GM13977 (cell line): ENCODE measurements around the gene SPRR5.

Source experiments
- DNase-seq: peaks from one replicate; pipeline ENCODE4 v3.0.0; 2012; ENCODE audit warnings: low spot score
- CTCF ChIP-seq: IDR thresholded peaks from 2 replicates; pipeline ENCODE4 v1.5.1; 2012; ENCODE audit warnings: mild to moderate bottlenecking, control low read depth; ENCODE audit not compliant: insufficient read depth; ENCODE audit errors: extremely low read depth, missing control alignments
- in situ Hi-C: fragments of 300-500 bp; cut with MboI; formaldehyde crosslinking; loops from one replicate; pipeline ENCODE4 v1.12.0; 2022; ENCODE audit warnings: low sequenced_read_pairs, low pct_unique_long_range_greater_than_20kb, mixed read lengths, inconsistent platforms; ENCODE audit not compliant: unreplicated experiment

Gene SPRR5

GRCh38 chr1:152906023-152906565 is 40.9 kb upstream of the SPRR5 start:
- no peak for DNase-seq
- in situ Hi-C loops, result no loop called here
- no peak for TF ChIP-seq CTCF

GRCh38 chr1:152907686-152908601 is 39.1 kb upstream of the SPRR5 start, which contains the start of gene IVL:
Gene IVL, plus strand, starts transcription at chr1:152908546. Its CDS starts 1,252 bp downstream, at chr1:152909798.
- in situ Hi-C loops, result no loop called here
- no peak for TF ChIP-seq CTCF
- DNase-seq, result peak; percentile 34

- TF ChIP-seq CTCF, result no peak
- in situ Hi-C loops, result no loop called here
- DNase-seq, result no peak
Observed at GRCh38 chr1:152909206-152909605, 37.8 kb upstream of the SPRR5 start.

- no peak for TF ChIP-seq CTCF
- in situ Hi-C loops, result no loop called here
- DNase-seq, result no peak
Observed at GRCh38 chr1:152912471-152912870, 34.5 kb upstream of the SPRR5 start.

- TF ChIP-seq CTCF, result no peak
- in situ Hi-C loops, result no loop called here
- DNase-seq, result no peak
Observed at GRCh38 chr1:152912900-152913299, 34.1 kb upstream of the SPRR5 start.

GRCh38 chr1:152917794-152918193 is 29.2 kb upstream of the SPRR5 start:
- no peak for DNase-seq
- peak; percentile 19 for TF ChIP-seq CTCF
- in situ Hi-C loops, result no loop called here
